Keratinocyte (primary cell): ENCODE measurements around the gene C1orf167.

Source experiments
- EZH2 ChIP-seq: IDR thresholded peaks from one replicate; pipeline ENCODE4 v1.6.1; 2012; ENCODE audit warnings: inconsistent platforms, mild to moderate bottlenecking, low read length, moderate library complexity
- TF ChIP-seq, protein P1 (sequence below), 3 experiments: IDR thresholded peaks in 1 of 3; conservative IDR thresholded peaks in 1 of 3; optimal IDR thresholded peaks in 1 of 3; 2 replicates in 2 of 3; 3 replicates in 1 of 3; pipeline versions ENCODE3 to v1.5.1; 2011; ENCODE audit warnings: low read length in 3 of 3, mild to moderate bottlenecking in 3 of 3, moderate library complexity in 2 of 3, control low read depth in 1 of 3, inconsistent platforms in 1 of 3; ENCODE audit not compliant: insufficient read depth in 2 of 3; ENCODE audit errors: extremely low read depth in 1 of 3

DNA sequence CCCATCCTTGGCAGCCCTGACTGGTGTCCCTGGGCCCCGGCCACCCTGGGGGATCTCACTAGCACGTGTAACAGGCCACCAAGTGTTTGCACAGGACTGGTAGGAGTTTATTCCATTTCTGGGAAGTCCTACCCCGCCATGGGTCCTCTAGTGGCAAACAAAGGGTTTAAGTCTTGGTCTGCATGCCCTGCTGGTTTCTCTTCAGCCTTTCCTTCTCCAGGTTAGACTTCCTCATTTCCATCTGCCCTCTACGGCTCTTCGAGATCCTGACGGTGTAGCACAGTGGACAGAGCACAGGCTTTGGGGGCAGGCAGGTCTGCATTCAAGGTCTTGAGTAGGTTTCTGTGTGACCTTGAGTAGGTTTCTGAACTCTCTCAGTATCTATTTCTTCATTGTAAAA, 23.2 kb upstream of the C1orf167 start:
- TF ChIP-seq, protein P1, sequence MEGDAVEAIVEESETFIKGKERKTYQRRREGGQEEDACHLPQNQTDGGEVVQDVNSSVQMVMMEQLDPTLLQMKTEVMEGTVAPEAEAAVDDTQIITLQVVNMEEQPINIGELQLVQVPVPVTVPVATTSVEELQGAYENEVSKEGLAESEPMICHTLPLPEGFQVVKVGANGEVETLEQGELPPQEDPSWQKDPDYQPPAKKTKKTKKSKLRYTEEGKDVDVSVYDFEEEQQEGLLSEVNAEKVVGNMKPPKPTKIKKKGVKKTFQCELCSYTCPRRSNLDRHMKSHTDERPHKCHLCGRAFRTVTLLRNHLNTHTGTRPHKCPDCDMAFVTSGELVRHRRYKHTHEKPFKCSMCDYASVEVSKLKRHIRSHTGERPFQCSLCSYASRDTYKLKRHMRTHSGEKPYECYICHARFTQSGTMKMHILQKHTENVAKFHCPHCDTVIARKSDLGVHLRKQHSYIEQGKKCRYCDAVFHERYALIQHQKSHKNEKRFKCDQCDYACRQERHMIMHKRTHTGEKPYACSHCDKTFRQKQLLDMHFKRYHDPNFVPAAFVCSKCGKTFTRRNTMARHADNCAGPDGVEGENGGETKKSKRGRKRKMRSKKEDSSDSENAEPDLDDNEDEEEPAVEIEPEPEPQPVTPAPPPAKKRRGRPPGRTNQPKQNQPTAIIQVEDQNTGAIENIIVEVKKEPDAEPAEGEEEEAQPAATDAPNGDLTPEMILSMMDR (optimal IDR thresholded peaks at IDR 0.05 in 1 of 3, IDR thresholded peaks at IDR 0.05 in 1 of 3, conservative IDR thresholded peaks at IDR 0.05 in 1 of 3; ENCODE audit: extremely low read depth in 1 of 3, insufficient read depth in 2 of 3, low read length in 3 of 3) = no peak
- TF ChIP-seq EZH2 = no peak
